IPS-20b (cell line): ENCODE results near the gene MMP20.
"Not testable (repeated sequence)": the region's sequence is repeated elsewhere in the genome, so short reads cannot be mapped to it uniquely, and the experiment has no call there.

Source experiments
- H3K27ac ChIP-seq: one replicate; pipeline ENCODE4 v1.5.1; 2013; ENCODE audit warnings: low read length
- H3K27me3 ChIP-seq: 2 replicates; pipeline ENCODE4 v1.6.1; 2013; ENCODE audit warnings: mild to moderate bottlenecking, low read length, inconsistent platforms; ENCODE audit not compliant: insufficient read depth
- H3K36me3 ChIP-seq: 2 replicates; pipeline ENCODE4 v1.6.1; 2013; ENCODE audit warnings: low read depth, mild to moderate bottlenecking, inconsistent platforms, low read length, moderate library complexity; ENCODE audit not compliant: insufficient read depth
- H3K4me1 ChIP-seq: 2 replicates; pipeline ENCODE4 v1.6.1; 2013; ENCODE audit warnings: mild to moderate bottlenecking, control low read depth, inconsistent platforms, low read length, moderate library complexity; ENCODE audit not compliant: insufficient read depth
- H3K4me3 ChIP-seq: 2 replicates; pipeline ENCODE4 v1.5.1; 2013; ENCODE audit warnings: mild to moderate bottlenecking, low read length, inconsistent platforms
- H3K9ac ChIP-seq: 2 replicates; pipeline ENCODE4 v1.6.1; 2013; ENCODE audit warnings: low read depth, mild to moderate bottlenecking, inconsistent platforms, low read length, moderate library complexity
- H3K9me3 ChIP-seq: 2 replicates; pipeline ENCODE4 v1.6.1; 2013; ENCODE audit warnings: mild to moderate bottlenecking, low read depth, low read length, inconsistent platforms; ENCODE audit not compliant: insufficient read depth

The MMP20 gene

DNA sequence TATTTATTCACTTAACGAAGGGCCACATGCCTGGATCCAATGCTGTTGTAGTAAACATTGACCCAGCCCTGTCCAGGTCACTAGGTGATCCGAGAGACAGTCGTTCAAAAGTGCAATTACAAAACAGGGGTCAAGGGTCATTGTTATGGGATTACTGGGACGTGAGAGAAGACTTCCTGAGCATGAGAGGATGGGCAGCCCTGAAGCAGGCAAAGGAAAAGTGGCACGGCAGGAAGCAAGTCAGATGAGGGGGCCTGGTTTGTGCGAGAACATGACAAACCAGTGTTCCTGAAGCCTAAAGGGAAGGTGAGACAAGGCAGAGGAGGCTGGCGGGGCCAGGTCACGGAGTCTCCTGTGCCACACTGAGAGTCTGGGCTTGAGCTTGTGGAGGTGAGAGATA, 15.8 kb upstream of the MMP20 start:
- Histone ChIP-seq H3K27ac (no peak overlapping the region), H3K9ac (no peak overlapping the region), H3K4me1 (no peaks in the 10 kb centered on the region), H3K27me3 (no peaks in the 10 kb centered on the region), H3K4me3 (no peak overlapping the region), H3K36me3 (no peaks in the 10 kb centered on the region), H3K9me3 (no peaks in the 10 kb centered on the region)

DNA sequence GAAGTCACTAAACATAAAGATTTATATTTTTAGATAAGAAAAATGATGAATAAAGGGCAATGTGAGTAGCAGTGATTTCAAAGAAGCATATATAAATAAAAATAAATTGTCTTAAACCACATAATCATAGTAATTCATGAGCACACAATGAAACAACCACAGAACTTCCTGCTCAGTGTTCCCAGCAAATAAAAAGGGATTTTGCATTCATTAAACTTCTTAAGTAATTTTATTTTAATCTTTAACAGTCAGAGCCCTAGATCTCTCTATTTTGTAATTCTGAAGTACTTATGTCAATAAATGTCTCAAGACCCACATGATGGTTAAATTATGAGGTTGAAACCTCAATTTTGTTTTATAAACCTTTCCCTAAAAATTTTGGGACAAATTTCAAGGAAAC, 14.5 kb upstream of the MMP20 start:
- Histone ChIP-seq H3K4me1 (no peaks in the 10 kb centered on the region), H3K9me3 (no peaks in the 10 kb centered on the region), H3K27me3 (no peaks in the 10 kb centered on the region), H3K36me3 (no peaks in the 10 kb centered on the region), H3K4me3 (no peak overlapping the region), H3K9ac (no peak overlapping the region), H3K27ac (no peak overlapping the region)

DNA sequence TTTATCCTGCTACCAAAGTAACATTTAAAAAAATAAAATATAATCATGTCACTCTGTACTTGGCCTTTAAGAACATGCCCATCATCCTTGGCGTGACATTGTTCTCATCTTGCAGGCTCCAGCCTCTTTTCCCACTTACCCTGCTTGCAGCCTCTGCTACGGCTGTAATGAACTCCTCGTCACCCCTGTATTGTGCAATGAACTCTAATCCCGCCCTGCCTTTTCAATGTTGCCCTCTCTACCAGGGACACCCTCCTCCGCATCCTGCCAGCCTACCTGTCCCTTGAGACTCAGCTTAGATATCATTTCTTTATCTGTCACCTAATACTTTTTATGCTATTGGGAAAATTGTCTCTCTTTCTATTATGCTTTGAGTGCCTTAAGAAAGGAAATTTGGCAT, 12.6 kb upstream of the MMP20 start:
- no peak overlapping the region for H3K9ac ChIP-seq
- no peaks in the 10 kb centered on the region for H3K36me3 ChIP-seq
- H3K27me3 ChIP-seq: no peaks in the 10 kb centered on the region
- no peaks in the 10 kb centered on the region for H3K9me3 ChIP-seq
- H3K27ac ChIP-seq: no peak overlapping the region
- no peaks in the 10 kb centered on the region for H3K4me1 ChIP-seq
- H3K4me3 ChIP-seq: no peak overlapping the region

DNA sequence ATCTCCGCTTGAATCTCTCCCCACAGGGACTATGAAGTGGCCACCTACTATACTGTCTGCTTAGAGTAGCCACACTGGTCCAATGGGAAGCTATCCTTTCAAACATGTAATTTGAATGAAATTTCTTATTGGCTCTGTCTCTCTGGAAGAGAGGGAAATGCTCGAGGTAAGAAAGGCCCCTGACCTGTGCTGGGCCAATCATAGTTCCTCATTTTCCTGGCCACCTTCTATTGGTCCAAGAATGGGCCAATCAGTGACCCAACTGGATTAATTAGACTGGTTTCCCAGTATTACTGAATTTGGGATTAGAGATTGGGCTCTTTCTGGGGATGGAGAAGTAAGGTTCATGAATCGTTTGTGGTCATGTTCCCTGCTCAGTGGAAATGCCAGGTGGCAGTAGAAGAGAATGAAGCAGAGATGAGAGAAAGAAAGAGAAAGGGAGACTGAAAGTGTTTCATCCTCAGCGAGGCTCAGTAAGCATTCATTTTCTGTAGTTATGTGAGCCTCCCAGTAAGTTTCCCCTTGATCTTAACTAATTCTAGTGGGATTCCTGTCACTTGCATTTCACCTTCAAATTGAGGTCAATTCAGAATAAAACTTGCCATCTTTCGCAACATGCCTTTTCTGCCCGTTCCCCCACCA, 8.4 kb upstream of the MMP20 start:
- Histone ChIP-seq H3K9me3 (no peaks in the 10 kb centered on the region), H3K27me3 (no peaks in the 10 kb centered on the region), H3K36me3 (no peaks in the 10 kb centered on the region), H3K4me3 (no peak overlapping the region), H3K4me1 (no peaks in the 10 kb centered on the region), H3K9ac (no peak overlapping the region), H3K27ac (no peak overlapping the region)

DNA sequence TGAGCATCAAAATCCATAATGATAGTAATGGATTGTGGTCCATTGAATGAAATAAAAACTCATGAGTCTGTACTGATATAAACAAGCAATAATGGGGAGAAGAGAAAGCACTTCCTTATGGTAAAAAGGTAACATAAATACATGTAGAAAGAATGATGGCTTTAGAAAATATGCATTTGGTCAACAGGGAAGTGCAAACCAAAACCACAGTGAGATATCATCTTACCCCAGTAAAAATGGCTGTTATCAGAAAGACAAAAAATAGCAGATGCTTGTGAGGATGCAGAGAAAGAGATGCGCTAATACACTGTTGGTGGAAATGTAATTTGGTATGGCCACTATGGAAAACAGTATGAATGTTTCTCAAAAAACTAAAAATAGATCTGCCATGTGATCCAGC, 6.9 kb upstream of the MMP20 start:
- Histone ChIP-seq H3K27ac (no peak overlapping the region), H3K4me1 (no peaks in the 10 kb centered on the region), H3K36me3 (no peaks in the 10 kb centered on the region), H3K9ac (no peak overlapping the region), H3K4me3 (no peak overlapping the region), H3K27me3 (no peaks in the 10 kb centered on the region), H3K9me3 (no peaks in the 10 kb centered on the region)

DNA sequence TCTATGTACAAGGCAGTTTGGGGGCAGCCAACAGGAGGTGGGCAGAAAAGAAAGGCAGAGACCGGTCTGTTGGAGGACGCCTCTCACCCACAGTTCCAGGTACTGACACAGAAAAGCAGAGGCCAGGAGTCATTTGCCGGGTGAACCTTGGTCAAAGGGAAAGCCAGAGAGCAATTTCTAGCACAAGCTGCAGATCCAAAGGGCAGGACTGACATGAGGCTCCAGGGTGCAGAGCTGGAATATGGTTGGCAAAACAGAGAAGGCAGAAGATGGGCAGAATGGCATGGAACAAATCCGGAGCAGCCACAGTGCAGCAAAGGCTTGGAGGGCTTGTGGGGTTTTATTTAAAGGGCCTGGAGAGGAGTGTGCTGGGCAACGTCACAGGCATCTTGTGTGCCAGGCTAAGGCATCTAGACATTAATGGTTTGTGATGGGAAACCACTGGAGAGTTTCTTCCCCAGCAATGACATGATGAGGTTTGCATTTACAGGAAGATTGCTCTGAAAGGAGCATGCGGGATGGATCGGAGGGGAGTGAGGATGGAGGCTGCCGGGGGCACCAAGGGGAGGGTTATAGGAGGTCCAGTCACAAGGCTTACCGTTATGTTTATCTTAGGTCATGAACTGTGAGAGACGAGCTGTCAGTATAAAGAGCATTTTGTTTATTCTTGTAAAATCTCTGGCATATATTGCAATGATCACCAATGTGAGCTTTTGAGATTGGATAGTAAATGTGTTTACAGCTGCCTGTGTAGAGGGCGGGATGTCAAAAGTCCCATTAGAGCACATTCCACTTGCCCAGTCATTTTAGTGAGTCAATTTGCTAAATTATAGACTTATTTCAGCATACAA, 5.7 kb upstream of the MMP20 start:
- Histone ChIP-seq H3K9ac (no peak overlapping the region), H3K4me3 (no peak overlapping the region), H3K27ac (no peak overlapping the region), H3K9me3 (no peaks in the 10 kb centered on the region), H3K27me3 (no peaks in the 10 kb centered on the region), H3K36me3 (no peaks in the 10 kb centered on the region), H3K4me1 (no peaks in the 10 kb centered on the region)

DNA sequence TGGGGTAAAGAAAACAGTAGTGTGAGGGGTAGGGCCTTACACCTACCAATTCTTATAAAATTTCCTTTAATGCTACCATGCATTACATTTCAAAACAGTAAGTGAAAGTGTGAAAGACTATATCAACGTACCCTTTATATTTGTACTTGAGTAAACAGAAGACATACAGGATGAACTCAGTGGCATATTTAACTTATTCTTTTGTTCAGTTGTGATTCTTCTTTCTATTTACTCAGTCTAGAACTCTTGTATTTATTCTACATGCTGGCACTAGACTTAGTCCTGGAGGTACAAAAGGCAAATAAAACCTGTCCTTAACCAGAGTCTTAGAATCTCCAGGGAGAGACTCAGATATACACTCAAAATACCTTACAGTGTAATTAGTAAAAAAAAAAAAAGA, 4.8 kb upstream of the MMP20 start:
- not testable (repeated sequence) for H3K27ac ChIP-seq, H3K4me1 ChIP-seq, H3K36me3 ChIP-seq, H3K9me3 ChIP-seq, H3K27me3 ChIP-seq, H3K4me3 ChIP-seq, H3K9ac ChIP-seq

DNA sequence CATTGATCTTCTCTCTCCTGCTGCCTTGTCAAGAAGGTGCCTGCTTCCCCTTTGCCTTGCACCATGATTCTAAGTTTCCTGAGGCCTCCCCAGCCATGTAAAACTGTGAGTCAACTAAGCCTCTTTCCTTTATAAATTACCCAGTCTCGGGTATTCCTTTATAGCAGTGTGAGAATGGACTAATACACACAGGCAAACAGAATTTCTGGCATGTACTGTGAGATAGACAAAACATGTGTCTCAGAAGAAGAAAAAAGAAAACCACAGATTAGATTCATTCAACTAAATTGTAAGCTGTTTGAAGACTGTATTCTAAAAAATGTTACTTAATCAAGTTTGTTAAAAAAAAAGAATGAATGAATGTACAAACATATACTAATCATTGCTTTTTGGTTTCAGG, 1.5 kb upstream of the MMP20 start:
- no peak overlapping the region for H3K27ac ChIP-seq
- H3K9me3 ChIP-seq: no peaks in the 10 kb centered on the region
- H3K4me1 ChIP-seq: no peaks in the 10 kb centered on the region
- H3K36me3 ChIP-seq: no peaks in the 10 kb centered on the region
- no peak overlapping the region for H3K9ac ChIP-seq
- no peaks in the 10 kb centered on the region for H3K27me3 ChIP-seq
- H3K4me3 ChIP-seq: no peak overlapping the region

DNA sequence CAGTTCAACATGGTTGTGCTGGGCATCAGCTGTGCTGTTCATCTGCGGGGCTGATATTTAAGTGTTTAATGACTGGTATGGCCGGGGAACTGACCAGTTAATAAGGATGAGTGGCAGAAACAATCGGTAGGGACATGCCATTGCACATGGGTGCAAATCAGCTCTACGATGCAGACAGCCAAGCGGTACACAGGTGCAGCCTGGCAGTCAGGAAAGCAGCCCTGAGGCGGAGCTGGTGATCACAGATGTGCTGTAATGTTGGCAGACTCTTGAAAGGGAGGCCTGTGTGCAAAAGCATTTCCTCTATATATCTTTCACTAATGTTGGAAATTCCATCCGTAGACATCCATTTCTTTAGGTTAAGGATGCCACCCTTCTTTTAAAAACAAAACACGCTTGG, 1.1 kb downstream of the MMP20 start:
- Histone ChIP-seq H3K27ac (no peak overlapping the region), H3K36me3 (no peaks in the 10 kb centered on the region), H3K4me1 (no peaks in the 10 kb centered on the region), H3K4me3 (no peak overlapping the region), H3K9ac (no peak overlapping the region), H3K27me3 (no peaks in the 10 kb centered on the region), H3K9me3 (no peaks in the 10 kb centered on the region)

DNA sequence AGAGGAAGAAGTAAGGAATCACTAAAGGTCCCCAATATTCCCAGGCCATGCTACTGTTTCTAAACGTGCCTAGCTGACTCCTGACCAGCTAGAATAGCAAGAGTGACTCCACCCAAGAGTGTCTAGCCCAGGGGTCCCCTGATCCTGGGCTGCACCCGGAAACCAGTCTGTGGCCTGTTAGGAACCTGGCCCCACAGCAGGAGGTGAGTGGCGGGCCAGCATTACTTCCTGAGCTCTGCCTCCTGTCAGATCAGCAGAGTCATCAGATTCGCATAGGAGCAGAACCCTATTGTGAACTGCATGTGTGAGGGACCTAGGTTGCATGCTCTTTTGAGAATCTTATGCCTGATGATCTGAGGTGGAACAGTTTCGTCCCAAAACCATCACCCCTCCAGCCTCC, 2.0 kb downstream of the MMP20 start:
- Histone ChIP-seq H3K27me3 (no peaks in the 10 kb centered on the region), H3K4me3 (no peak overlapping the region), H3K36me3 (no peaks in the 10 kb centered on the region), H3K4me1 (no peaks in the 10 kb centered on the region), H3K9ac (no peak overlapping the region), H3K27ac (no peak overlapping the region), H3K9me3 (no peaks in the 10 kb centered on the region)

DNA sequence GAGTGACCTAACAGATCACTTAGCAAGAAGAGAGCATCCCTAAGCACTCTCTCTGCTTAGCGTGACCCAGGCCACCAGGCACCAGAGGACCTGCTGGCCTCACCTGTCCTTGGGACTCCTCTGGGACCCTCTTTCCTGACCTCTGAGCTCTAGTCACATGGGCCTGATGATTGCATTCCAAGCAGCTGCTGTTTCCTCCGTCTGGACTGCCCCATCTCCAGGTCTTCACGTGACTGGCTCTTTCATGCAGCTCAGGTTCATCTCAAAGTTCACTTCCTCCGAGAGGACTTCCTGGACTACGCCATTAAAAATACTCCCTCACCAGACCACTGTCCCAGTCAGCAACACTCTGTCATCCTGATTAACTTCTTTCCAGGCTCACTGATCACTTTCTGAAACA, 2.9 kb downstream of the MMP20 start:
- Histone ChIP-seq H3K9ac (no peak overlapping the region), H3K36me3 (no peaks in the 10 kb centered on the region), H3K4me3 (no peak overlapping the region), H3K9me3 (no peaks in the 10 kb centered on the region), H3K27ac (no peak overlapping the region), H3K4me1 (no peaks in the 10 kb centered on the region), H3K27me3 (no peaks in the 10 kb centered on the region)

DNA sequence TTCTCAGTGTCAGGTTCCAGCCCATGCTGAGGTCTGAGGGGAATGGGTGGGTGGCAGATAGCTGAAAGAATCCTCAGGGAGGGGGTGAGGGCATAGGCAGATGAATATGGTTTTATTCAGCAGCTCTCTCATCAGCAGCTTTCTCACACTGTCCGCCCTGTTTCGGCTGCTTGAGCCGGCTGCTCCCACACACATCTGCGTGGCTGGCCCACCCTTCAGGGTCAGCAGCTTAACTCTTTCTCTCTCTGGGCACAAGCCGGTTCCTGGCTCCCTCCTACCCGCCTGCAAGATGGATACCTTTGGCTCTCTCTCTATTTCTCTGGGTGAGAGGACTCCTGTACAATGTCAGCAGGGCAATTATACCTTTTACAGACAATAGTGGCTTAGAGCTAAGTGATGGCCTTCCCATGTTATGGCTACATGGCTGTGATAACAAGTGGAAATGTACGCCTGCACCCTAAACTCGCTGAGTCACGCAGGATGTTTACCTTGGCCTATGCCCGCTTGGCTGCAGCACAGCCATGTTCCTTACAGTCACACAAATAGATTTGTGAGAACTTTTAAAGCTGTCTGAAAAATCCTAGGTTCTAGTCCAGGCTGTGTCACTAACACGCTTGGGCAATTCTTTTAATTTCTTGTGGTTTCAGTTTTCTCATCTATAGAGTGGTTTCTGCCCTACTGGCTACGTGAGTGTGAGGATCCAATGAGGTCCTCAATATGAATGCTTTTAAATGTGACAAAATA, 4.1 kb downstream of the MMP20 start:
- Histone ChIP-seq H3K4me3 (no peak overlapping the region), H3K9ac (no peak overlapping the region), H3K36me3 (no peaks in the 10 kb centered on the region), H3K4me1 (no peaks in the 10 kb centered on the region), H3K27ac (no peak overlapping the region), H3K9me3 (no peaks in the 10 kb centered on the region), H3K27me3 (no peaks in the 10 kb centered on the region)
